SK-N-MC (cell line): Measurements from ENCODE around the gene CDC20B.
"Not testable (repeated sequence)": the region's sequence is repeated elsewhere in the genome, so short reads cannot be mapped to it uniquely, and the experiment has no call there.

Source experiments
- DNase-seq: peaks from one replicate; pipeline ENCODE4 v3.0.0-alpha.2; 2011; ENCODE audit warnings: low read depth, low spot score
- H3K27ac ChIP-seq: fragments of 200-600 bp; sonication (generic); 2 replicates; pipeline ENCODE4 v1.5.1; 2016; ENCODE audit warnings: mixed run types
- H3K36me3 ChIP-seq: fragments of 200-600 bp; sonication (generic); 2 replicates; pipeline ENCODE4 v1.6.1; 2017; ENCODE audit warnings: antibody characterized with exemption, low read length, mixed read lengths; ENCODE audit not compliant: insufficient read depth
- H3K4me3 ChIP-seq: fragments of 200-600 bp; sonication (generic); 2 replicates; pipeline ENCODE4 v1.5.1; 2016
- H3K9ac ChIP-seq: fragments of 200-600 bp; sonication (generic); 2 replicates; pipeline ENCODE4 v1.8.0; 2017; ENCODE audit warnings: mixed run types, mixed read lengths; ENCODE audit not compliant: insufficient read length
- H3K9me3 ChIP-seq: fragments of 200-600 bp; sonication (generic); 2 replicates; pipeline ENCODE4 v1.6.1; 2017; ENCODE audit warnings: low read depth, mild to moderate bottlenecking, antibody characterized with exemption, low read length, moderate library complexity, mixed read lengths
- EZH2 ChIP-seq: fragments of 200-600 bp; sonication (generic); IDR thresholded peaks from one replicate; pipeline ENCODE4 v1.6.1; 2017; ENCODE audit warnings: antibody characterized with exemption
- FOXP2 ChIP-seq: optimal IDR thresholded peaks from 2 replicates; pipeline ENCODE3; 2011; ENCODE audit warnings: mild to moderate bottlenecking, moderate library complexity; ENCODE audit not compliant: insufficient read depth; ENCODE audit errors: extremely low read length, control extremely low read depth
- POLR2AphosphoS5 ChIP-seq: IDR thresholded peaks from 2 replicates; pipeline ENCODE4 v1.6.1; 2012; ENCODE audit warnings: mild to moderate bottlenecking, low read depth, low read length, borderline replicate concordance

Gene CDC20B

GRCh38 chr5:55123365-55123764 lies 49.6 kb downstream of the CDC20B start:
- Histone ChIP-seq H3K4me3 (no peak overlapping the region), H3K9ac (no peak overlapping the region), H3K27ac (no peak overlapping the region), H3K9me3 (no peaks in the 10 kb centered on the region), H3K36me3 (no peaks in the 10 kb centered on the region)
- no peak for DNase-seq
- TF ChIP-seq POLR2AphosphoS5, result no peak
- no peak for TF ChIP-seq FOXP2
- TF ChIP-seq EZH2, result no peak

- TF ChIP-seq EZH2 (no peak), POLR2AphosphoS5 (no peak), FOXP2 (no peak)
- Histone ChIP-seq H3K9ac (no peak overlapping the region), H3K27ac (no peak overlapping the region), H3K9me3 (no peaks in the 10 kb centered on the region; the same call in 1 of the 2 replicates), H3K36me3 (no peaks in the 10 kb centered on the region), H3K4me3 (no peak overlapping the region)
- DNase-seq, result no peak
Observed at GRCh38 chr5:55114061-55114460, 58.9 kb downstream of the CDC20B start.

GRCh38 chr5:55113327-55113726 lies 59.6 kb downstream of the CDC20B start:
- H3K9me3 ChIP-seq, result no peaks in the 10 kb centered on the region; the same call in 1 of the 2 replicates
- TF ChIP-seq EZH2, result no peak
- TF ChIP-seq FOXP2, result no peak
- TF ChIP-seq POLR2AphosphoS5, result no peak
- no peaks in the 10 kb centered on the region for H3K36me3 ChIP-seq
- DNase-seq, result no peak
- no peak overlapping the region for H3K9ac ChIP-seq
- no peak overlapping the region for H3K4me3 ChIP-seq
- no peak overlapping the region for H3K27ac ChIP-seq

GRCh38 chr5:55110217-55110616 lies 62.8 kb downstream of the CDC20B start:
- DNase-seq, result no peak
- Histone ChIP-seq H3K4me3 (no peak overlapping the region), H3K9me3 (no peaks in the 10 kb centered on the region; the same call in 1 of the 2 replicates), H3K36me3 (no peaks in the 10 kb centered on the region), H3K27ac (no peak overlapping the region), H3K9ac (no peak overlapping the region)
- TF ChIP-seq EZH2, result no peak
- TF ChIP-seq FOXP2, result no peak
- no peak for TF ChIP-seq POLR2AphosphoS5

- H3K9me3 ChIP-seq, result no peaks in the 10 kb centered on the region; the same call in 1 of the 2 replicates
- no peak for TF ChIP-seq POLR2AphosphoS5
- TF ChIP-seq EZH2, result no peak
- TF ChIP-seq FOXP2, result no peak
- no peaks in the 10 kb centered on the region for H3K36me3 ChIP-seq
- H3K4me3 ChIP-seq, result no peak overlapping the region
- H3K9ac ChIP-seq, result no peak overlapping the region
- DNase-seq, result no peak
- no peak overlapping the region for H3K27ac ChIP-seq
Observed at GRCh38 chr5:55108661-55109060, 64.3 kb downstream of the CDC20B start.

- DNase-seq, H3K9ac ChIP-seq, H3K36me3 ChIP-seq, H3K27ac ChIP-seq, H3K4me3 ChIP-seq, H3K9me3 ChIP-seq: not testable (repeated sequence)
Observed at GRCh38 chr5:55105976-55106375, 67.0 kb downstream of the CDC20B start.

- no peak overlapping the region for H3K4me3 ChIP-seq
- no peak for TF ChIP-seq POLR2AphosphoS5
- TF ChIP-seq FOXP2, result no peak
- TF ChIP-seq EZH2, result no peak
- H3K9ac ChIP-seq, result no peak overlapping the region
- no peaks in the 10 kb centered on the region for H3K36me3 ChIP-seq
- H3K27ac ChIP-seq, result no peak overlapping the region
- H3K9me3 ChIP-seq, result no peaks in the 10 kb centered on the region
- no peak for DNase-seq
Observed at GRCh38 chr5:55104946-55105701, 67.9 kb downstream of the CDC20B start.

GRCh38 chr5:55104036-55104772 lies 68.8 kb downstream of the CDC20B start:
- H3K27ac ChIP-seq, result no peak overlapping the region
- no peaks in the 10 kb centered on the region for H3K9me3 ChIP-seq
- no peak overlapping the region for H3K9ac ChIP-seq
- H3K4me3 ChIP-seq, result no peak overlapping the region
- TF ChIP-seq POLR2AphosphoS5, result no peak
- TF ChIP-seq FOXP2, result no peak
- TF ChIP-seq EZH2, result no peak
- H3K36me3 ChIP-seq, result no peaks in the 10 kb centered on the region
- no peak for DNase-seq

GRCh38 chr5:55102348-55102747 lies 70.6 kb downstream of the CDC20B start, which contains the start of gene GZMA:
GZMA (plus strand) TSS chr5:55102646; CDS start chr5:55102683, 37 bp downstream.
- TF ChIP-seq EZH2 (no peak), POLR2AphosphoS5 (no peak), FOXP2 (no peak)
- Histone ChIP-seq H3K9me3 (no peaks in the 10 kb centered on the region), H3K9ac (no peak within 1 kb of the TSS), H3K36me3 (no peaks in the 10 kb centered on the region), H3K4me3 (no peak within 1 kb of the TSS), H3K27ac (no peak within 1 kb of the TSS)
- DNase-seq, result no peak
